Smooth muscle cell (in vitro differentiated cells): ENCODE results near the gene OVCA2. TPM values are rescaled to one million over a fixed set of nuclear protein-coding genes. Genes with fewer than 3 reads are reported as not detected.
A peak's percentile ranks its signal among the peaks of the same experiment; 100 is the strongest.

Source experiments
- DNase-seq: peaks from one replicate; lab custom pipeline; 2025; ENCODE audit not compliant: unreplicated experiment; lab: John Stamatoyannopoulos, UW
- H2AFZ ChIP-seq: fragments of 200-600 bp; sonication (generic); 2 replicates; pipeline ENCODE4 v1.6.0; 2016; ENCODE audit warnings: antibody characterized with exemption, low read depth, mild to moderate bottlenecking
- H3F3A ChIP-seq: fragments of 200-600 bp; sonication (generic); 2 replicates; pipeline ENCODE4 v1.6.0; 2017; ENCODE audit warnings: antibody characterized with exemption, low read depth
- H3K27ac ChIP-seq: fragments of 200-600 bp; sonication (generic); 2 replicates; pipeline ENCODE4 v1.5.1; 2016; ENCODE audit warnings: low read depth, mild to moderate bottlenecking
- H3K27me3 ChIP-seq: fragments of 200-600 bp; sonication (generic); 2 replicates; pipeline ENCODE4 v1.6.1; 2016; ENCODE audit warnings: low read depth, mild to moderate bottlenecking
- H3K36me3 ChIP-seq: fragments of 200-600 bp; sonication (generic); 2 replicates; pipeline ENCODE4 v1.5.1; 2016; ENCODE audit warnings: low read depth
- H3K4me1 ChIP-seq: fragments of 200-600 bp; sonication (generic); 2 replicates; pipeline ENCODE4 v1.5.1; 2016; ENCODE audit warnings: low read depth
- H3K4me2 ChIP-seq: fragments of 200-600 bp; sonication (generic); 2 replicates; pipeline ENCODE4 v1.6.0; 2016; ENCODE audit warnings: mild to moderate bottlenecking
- H3K4me3 ChIP-seq: fragments of 200-600 bp; sonication (generic); 2 replicates; pipeline ENCODE4 v1.5.1; 2016; ENCODE audit warnings: mild to moderate bottlenecking
- H3K79me2 ChIP-seq: fragments of 200-600 bp; sonication (generic); 2 replicates; pipeline ENCODE4 v1.6.0; 2016; ENCODE audit warnings: low read depth, mild to moderate bottlenecking
- H3K9ac ChIP-seq: fragments of 200-600 bp; sonication (generic); 2 replicates; pipeline ENCODE4 v1.6.0; 2016; ENCODE audit warnings: low read depth
- H3K9me3 ChIP-seq: fragments of 200-600 bp; sonication (generic); replicated peaks from 2 replicates; pipeline ENCODE4 v1.5.1; 2016; ENCODE audit warnings: low read depth
- H4K20me1 ChIP-seq: fragments of 200-600 bp; sonication (generic); 2 replicates; pipeline ENCODE4 v1.6.0; 2016; ENCODE audit warnings: low read depth
- CTCF ChIP-seq: fragments of 200-600 bp; sonication (generic); IDR thresholded peaks from 2 replicates; pipeline ENCODE4 v1.5.1; 2017; ENCODE audit warnings: borderline replicate concordance, mild to moderate bottlenecking, antibody characterized with exemption; ENCODE audit not compliant: insufficient read depth, poor library complexity, severe bottlenecking
- WGBS: methylation state at CpG from one replicate; pipeline ENCODE4 v1.1.7; 2016; ENCODE audit warnings: low lambda C conversion rate; 5-methylcytosine and 5-hydroxymethylcytosine counted together
- polyA plus RNA-seq: library from polyadenylated mRNA; unstranded; fragments of >200 nt; fragmentation: Nextera tagmentation; extraction: Ambion mirVana; gene quantifications from 2 replicates; pipeline ENCODE4 v1.2.1, GENCODE V29; 2016
- total RNA-seq: library from RNA; depleted of rRNA; stranded (reverse); fragments of >200 nt; gene quantifications from 2 replicates; pipeline ENCODE4 v1.2.3, GENCODE V29; 2014

OVCA2 gene
- total and polyA plus RNA-seq, 2 experiments from 2014 or later: 46.7 to 47.6 TPM

GRCh38 chr17:2064147-2064489 is 22.3 kb downstream of the OVCA2 start:
- H3K79me2 ChIP-seq: no peaks in the 10 kb centered on the region
- no peaks in the 10 kb centered on the region for H4K20me1 ChIP-seq
- H3K27ac ChIP-seq: peak overlapping the region; percentile 62
- H3K4me2 ChIP-seq: no peak overlapping the region
- H2AFZ ChIP-seq: no peak overlapping the region
- no peak for DNase-seq
- no peak overlapping the region for H3K4me3 ChIP-seq
- H3K27me3 ChIP-seq: peaks cover 5% of the 10 kb centered on the region
- 81% methylated on average over 5 of the region's 5 CpGs for WGBS
- TF ChIP-seq CTCF: no peak
- H3K9ac ChIP-seq: no peak overlapping the region
- H3K9me3 ChIP-seq: no peaks in the 10 kb centered on the region
- peaks cover 20% of the 10 kb centered on the region for H3K4me1 ChIP-seq
- peaks cover 27% of the 10 kb centered on the region for H3F3A ChIP-seq
- H3K36me3 ChIP-seq: no peaks in the 10 kb centered on the region

- Histone ChIP-seq H3K4me1 (peaks cover 20% of the 10 kb centered on the region), H3K36me3 (no peaks in the 10 kb centered on the region), H3K27me3 (peaks cover under 1% of the 10 kb centered on the region), H3F3A (peaks cover 27% of the 10 kb centered on the region), H3K79me2 (no peaks in the 10 kb centered on the region), H3K9me3 (no peaks in the 10 kb centered on the region), H2AFZ (no peak overlapping the region), H3K9ac (no peak overlapping the region), H3K4me2 (no peak overlapping the region), H4K20me1 (no peaks in the 10 kb centered on the region), H3K27ac (peak overlapping the region; percentile 62), H3K4me3 (no peak overlapping the region)
- TF ChIP-seq CTCF: no peak
- DNase-seq: no peak
- WGBS: 77% methylated on average over 6 of the region's 6 CpGs
Observed at GRCh38 chr17:2064520-2064971, 22.7 kb downstream of the OVCA2 start.

- no peak overlapping the region for H3K4me3 ChIP-seq
- peak overlapping the region; percentile 94 for H3K27ac ChIP-seq
- peak; percentile 27 for TF ChIP-seq CTCF
- no peak overlapping the region for H3K4me2 ChIP-seq
- no peaks in the 10 kb centered on the region for H4K20me1 ChIP-seq
- no peaks in the 10 kb centered on the region for H3K27me3 ChIP-seq
- peaks cover 27% of the 10 kb centered on the region for H3F3A ChIP-seq
- H3K36me3 ChIP-seq: no peaks in the 10 kb centered on the region
- no peaks in the 10 kb centered on the region for H3K9me3 ChIP-seq
- no peaks in the 10 kb centered on the region for H3K79me2 ChIP-seq
- H2AFZ ChIP-seq: no peak overlapping the region
- peaks cover 20% of the 10 kb centered on the region for H3K4me1 ChIP-seq
- no peak for DNase-seq
- peak overlapping the region; percentile 65 for H3K9ac ChIP-seq
- WGBS: 89% methylated on average over 24 of the region's 24 CpGs
Observed at GRCh38 chr17:2064980-2065785, 23.4 kb downstream of the OVCA2 start.
